ENCODE data around the gene FAM169A.

DNA sequence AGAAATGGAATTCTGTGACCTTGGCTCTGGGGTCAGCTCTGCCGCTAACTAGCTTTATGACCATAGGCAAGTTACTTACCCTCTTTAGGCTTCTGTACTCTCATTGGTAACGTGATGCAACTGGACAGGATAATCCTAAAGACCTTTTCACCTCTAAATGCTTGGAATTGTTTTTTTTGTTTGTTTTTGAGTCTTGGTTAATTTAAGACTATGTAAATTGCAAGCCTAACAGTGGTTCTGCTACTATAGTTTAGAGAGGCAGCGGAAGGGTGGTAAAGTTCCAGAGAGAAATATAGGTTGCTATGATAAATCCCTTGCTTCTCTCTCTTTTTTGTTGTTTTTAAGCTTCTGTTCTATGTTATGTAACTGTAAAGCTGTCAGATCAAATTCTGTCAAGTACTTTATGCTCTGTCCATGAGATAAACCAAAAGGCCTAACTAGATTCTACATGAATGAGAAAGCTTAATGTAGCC is 17.6 kb downstream of the FAM169A start:
- TF ChIP-seq EZH2phosphoT487 (IDR thresholded peaks at IDR 0.05; ENCODE audit: borderline replicate concordance, low read length) (no peak), EZH2 (IDR thresholded peaks at IDR 0.05; ENCODE audit: low read length, unreplicated experiment) (no peak)
- TF ChIP-seq, protein P1, sequence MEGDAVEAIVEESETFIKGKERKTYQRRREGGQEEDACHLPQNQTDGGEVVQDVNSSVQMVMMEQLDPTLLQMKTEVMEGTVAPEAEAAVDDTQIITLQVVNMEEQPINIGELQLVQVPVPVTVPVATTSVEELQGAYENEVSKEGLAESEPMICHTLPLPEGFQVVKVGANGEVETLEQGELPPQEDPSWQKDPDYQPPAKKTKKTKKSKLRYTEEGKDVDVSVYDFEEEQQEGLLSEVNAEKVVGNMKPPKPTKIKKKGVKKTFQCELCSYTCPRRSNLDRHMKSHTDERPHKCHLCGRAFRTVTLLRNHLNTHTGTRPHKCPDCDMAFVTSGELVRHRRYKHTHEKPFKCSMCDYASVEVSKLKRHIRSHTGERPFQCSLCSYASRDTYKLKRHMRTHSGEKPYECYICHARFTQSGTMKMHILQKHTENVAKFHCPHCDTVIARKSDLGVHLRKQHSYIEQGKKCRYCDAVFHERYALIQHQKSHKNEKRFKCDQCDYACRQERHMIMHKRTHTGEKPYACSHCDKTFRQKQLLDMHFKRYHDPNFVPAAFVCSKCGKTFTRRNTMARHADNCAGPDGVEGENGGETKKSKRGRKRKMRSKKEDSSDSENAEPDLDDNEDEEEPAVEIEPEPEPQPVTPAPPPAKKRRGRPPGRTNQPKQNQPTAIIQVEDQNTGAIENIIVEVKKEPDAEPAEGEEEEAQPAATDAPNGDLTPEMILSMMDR (conservative IDR thresholded peaks at IDR 0.05; ENCODE audit: low read depth, low read length) = no peak
